HG03175 (cell line): ENCODE measurements around the gene RIMS1.
"Not testable (repeated sequence)": the region's sequence is repeated elsewhere in the genome, so short reads cannot be mapped to it uniquely, and the experiment has no call there.

Source experiments
- ATAC-seq: cut with Tn5 transposase; IDR thresholded peaks from one replicate; pipeline ENCODE4 v1.9.1; 2021; ENCODE audit warnings: mild to moderate bottlenecking, moderate library complexity; ENCODE audit not compliant: unreplicated experiment

RIMS1 gene

DNA sequence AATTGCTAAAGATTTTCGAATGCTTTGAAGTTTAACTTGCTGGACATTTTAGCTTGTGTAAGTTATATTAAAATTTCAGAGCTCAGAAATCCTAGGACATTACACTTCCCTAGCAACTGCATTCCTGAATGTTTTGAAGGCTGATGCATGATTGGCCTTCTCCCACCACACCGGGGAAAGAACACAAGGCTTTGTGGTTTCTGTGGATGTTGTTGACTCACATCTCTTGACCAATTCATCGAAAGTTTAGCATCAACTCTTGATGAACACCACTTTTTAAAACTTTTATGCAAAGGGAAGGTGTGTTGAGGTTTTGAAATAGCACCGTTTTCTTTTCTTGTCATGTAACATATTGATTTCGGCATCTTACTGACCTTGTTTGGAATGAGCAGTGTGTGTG lies 81.1 kb downstream of the RIMS1 start:
- no peak for ATAC-seq

DNA sequence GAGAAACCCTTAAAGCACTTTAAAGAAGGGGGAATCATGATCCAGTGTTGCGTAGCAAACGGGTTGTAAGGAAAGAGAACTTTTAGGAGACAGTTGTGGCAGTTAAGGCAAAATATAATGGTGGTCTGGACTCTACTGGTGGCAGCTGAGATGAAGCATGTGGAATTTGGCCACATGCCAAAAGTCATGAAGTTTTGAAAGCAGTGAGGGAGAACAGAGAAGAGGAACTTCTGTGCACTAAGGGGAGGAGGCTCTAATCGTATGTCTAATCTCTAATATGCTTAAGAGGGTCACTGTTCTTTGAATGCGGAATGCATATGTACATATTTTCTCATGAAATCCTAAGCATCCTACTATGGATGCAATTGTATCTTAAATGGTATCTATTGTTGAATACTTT lies 91.5 kb downstream of the RIMS1 start:
- no peak for ATAC-seq

- no peak for ATAC-seq
These were observed 93.6 kb downstream of the RIMS1 start for GRCh38 chr6:71979911-71980310.

DNA sequence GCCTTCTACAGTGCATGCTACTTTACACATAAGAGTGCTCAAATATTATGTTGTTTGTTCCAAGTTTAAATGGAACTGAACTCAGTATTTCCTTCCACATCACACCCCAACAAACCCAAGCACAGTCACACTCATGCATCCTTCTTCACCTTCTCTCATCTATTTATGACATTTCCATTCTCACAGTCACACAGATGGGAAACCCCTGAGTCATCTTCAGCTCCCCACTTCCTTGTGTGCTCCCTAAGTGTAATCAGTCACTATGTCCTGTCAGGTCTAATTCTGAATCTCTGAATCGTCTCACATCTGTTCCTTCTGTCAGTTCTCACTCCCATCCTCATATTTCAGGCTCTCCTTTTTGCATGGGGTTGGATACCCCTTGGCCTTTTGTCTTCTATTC lies 96.0 kb downstream of the RIMS1 start:
- ATAC-seq: peak; percentile 86

DNA sequence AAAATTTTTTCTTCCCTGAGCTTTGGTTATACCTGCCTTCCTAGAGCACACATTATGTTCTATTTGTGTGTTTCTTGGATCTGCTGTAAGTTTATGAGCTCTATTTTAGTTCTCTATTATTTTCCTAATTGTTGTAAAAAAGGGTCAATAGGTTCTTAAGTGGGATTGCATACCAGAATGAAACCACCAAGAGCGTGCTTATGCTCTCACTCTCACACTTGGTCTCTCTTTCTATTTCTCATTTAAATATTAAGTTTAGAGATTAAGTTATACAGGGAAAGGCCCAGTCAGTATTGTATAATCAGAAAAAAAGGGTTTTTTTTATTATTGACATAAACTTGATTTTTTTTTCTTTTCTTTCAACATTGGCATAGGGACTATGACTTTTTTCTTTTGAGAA lies 96.8 kb downstream of the RIMS1 start:
- ATAC-seq: no peak

DNA sequence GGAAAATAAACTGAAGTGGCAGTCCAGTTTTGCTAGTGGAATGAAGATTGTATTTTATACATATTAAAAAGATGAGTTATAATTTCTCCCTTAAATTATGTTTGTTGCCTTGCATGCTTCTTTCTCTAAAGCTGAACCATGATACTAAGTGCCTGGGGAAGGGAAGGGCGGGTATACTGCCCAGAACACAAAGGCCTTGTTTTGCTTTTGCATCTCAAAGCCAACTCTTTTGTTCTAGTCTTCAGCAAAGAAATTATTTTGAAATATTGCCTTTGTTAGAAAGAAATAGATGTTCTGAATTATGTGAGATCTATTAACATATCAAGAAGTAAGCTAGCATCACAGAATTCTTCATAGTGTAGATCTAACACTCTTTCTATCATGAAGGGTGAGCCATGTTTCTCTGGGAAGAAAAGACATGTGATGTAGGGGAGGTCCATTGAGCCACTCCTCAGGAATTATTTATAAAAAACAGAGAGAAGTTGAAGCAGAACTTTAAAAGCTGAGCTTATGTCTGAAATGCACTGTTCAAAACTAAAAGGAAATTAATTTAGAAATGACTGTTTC lies 108.4 kb downstream of the RIMS1 start:
- no peak for ATAC-seq

DNA sequence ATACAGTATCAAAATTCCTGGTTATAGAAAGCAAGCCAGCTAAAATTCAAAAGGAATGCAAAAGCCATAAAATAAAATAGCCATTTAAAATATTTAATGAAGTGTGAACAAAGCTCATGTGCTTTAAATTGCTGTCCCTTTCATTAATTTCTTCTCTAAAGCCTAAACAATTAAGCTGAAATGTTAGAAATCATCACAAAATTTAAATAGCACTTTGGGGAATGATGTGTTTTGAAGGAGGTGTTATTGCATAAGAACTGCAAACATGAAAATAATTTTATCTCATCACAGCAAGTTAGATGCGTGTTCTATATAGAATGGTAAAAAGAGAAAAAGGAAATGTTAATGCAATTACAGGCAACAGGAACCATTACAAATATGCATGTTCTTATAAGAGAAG lies 111.0 kb downstream of the RIMS1 start:
- ATAC-seq: no peak

- no peak for ATAC-seq
These were observed 116.1 kb downstream of the RIMS1 start for GRCh38 chr6:72002415-72002814.

DNA sequence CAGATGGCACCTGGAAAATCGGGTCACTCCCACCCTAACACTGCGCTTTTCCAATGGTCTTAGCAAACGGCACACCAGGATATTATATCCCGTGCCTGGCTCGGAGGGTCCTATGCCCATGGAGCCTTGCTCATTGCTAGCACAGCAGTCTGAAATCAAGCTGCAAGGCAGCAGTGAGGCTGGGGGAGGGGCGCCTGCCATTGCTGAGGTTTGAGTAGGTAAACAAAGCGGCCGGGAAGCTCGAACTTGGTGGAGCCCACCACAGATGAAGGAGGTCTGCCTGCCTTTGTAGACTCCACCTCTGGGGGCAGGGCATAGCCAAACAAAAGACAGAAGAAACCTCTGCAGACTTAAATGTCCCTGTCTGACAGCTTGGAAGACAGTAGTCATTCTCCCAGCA lies 120.2 kb downstream of the RIMS1 start:
- ATAC-seq: not testable (repeated sequence)

- ATAC-seq: no peak
These were observed 136.5 kb downstream of the RIMS1 start for GRCh38 chr6:72022830-72023229.

DNA sequence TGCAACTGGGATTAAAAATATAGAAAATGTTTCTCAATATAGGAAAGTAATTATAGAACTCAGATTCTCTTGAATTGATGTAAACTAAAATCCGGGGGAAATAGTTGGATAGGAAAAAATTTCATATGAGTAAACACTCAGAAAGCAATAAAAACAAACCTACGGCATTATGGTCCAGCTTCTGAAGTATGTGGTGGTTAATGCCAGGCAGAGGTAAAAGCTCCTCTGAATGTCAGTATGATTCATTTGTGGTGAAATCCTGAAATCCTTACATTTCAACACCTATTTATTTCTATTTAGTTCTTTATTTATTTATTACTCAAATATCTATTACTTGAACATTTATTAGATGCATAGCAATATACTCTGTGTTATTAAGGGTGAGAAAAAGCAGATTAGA lies 145.1 kb downstream of the RIMS1 start:
- ATAC-seq: no peak

DNA sequence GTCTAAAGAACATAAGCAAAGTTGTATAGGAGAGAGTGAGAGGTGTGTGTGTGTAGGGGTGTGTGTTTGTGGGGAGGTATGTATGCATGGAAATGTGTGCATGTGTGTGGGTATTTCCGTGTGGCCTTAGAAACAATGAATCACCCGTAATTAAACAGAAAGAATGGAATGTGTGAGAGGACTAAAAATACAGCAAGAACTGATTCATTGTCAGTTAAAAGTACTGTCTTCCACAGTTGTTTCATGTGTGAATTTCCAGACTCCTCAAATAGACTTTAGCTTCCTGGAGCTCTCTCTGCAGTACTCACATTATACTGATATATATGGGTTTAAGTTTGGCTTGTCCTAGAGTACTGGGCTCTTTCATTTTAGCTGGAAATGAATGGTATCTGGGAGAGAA lies 145.7 kb downstream of the RIMS1 start:
- no peak for ATAC-seq

DNA sequence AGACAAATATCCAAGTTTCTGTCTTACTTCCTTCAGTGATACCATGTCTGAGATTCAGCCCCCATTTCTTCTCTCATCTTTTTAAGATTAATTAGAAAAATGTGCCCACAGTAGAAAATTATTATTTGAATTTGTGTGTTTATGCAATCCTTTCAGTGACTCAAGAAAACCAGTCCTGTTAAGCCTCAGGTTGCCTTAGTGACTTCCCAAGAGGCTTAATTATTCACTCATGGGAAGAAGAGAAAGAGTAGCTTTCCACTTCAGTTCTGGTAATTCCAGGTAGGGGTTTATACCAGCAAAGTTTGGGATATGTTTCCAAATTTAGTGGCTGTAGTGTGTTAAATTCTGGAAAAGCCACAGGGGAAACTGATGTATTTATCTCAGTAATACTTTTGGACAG lies 149.1 kb downstream of the RIMS1 start:
- no peak for ATAC-seq

DNA sequence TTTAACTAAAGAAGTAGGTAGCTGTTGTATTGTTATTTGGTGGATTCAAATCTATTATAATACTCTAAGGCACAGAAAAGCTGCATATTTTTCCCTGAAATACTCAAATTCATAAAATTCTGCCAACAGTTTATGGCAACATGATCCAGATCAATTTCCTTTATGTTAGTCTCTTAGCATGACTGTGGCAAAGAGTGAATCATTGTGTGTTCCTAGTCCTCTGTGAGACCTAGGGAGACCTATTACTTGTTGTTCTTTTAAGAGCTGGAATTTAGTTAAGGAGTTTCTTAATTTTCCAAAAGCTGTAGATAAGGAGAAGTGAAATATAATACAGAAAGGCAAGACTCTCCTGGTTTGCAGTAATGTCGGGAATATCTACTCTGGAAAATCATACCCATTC lies 149.6 kb downstream of the RIMS1 start:
- no peak for ATAC-seq

DNA sequence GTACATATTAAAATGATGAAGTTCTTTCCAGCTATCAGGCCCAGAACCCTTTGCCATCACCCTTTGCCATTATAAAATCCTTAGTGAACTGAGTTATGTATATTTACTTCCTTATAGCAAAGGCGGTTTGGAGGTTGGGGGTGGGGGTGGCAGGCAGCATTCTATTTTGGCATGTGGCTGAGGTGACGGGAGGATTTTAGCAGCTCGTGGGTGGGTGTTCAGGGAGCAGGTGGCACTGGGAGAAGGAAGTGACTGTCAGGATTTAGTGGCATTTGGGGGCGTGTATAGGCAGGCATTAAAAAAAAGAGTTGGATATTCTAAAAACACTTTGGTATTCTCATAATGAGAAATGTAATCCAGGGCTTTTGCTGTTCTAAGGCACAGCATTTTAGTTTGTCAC lies 150.7 kb downstream of the RIMS1 start:
- no peak for ATAC-seq

DNA sequence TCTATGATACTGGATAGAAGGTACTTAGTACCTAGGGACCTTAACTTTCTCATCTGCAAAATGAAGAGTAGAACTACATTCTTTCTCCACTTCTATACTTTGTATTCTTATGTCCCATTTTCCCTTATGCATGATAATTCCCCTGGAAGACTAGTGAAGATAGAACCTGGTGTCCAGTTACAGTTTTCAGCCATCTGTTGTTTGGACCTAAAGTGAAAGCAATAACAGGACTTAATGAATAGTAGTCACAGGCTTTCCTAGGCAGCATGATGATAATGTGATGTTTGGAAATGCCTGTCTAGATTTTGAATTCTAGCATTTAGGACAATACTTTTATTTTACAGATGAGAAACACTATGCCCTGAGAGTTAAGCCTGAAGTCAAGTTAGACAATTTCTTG lies 153.8 kb downstream of the RIMS1 start:
- ATAC-seq: no peak

GRCh38 chr6:72042088-72042487 lies 155.7 kb downstream of the RIMS1 start:
- no peak for ATAC-seq

DNA sequence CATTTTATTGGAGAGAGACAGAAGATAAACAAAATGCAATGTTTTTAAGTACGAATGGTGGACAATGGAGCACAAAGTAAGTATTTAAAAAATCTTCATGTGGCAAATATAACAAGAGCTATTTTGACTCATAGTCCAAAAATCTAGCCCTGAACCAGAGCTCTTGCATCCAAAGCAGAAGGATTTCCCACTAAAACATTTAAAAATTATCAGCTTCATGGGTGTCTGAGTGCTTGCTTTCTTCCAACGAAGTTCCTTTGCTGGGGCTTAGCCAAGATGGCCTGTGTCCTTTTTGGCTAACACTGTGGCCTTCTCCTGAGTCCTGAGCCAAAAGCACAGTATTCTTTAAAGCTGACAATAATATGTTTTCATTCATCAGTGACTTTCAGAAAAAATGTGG lies 161.7 kb downstream of the RIMS1 start:
- no peak for ATAC-seq

GRCh38 chr6:72049376-72049775 lies 163.0 kb downstream of the RIMS1 start:
- no peak for ATAC-seq

- ATAC-seq: no peak
These were observed 174.9 kb downstream of the RIMS1 start for GRCh38 chr6:72061286-72061685.

DNA sequence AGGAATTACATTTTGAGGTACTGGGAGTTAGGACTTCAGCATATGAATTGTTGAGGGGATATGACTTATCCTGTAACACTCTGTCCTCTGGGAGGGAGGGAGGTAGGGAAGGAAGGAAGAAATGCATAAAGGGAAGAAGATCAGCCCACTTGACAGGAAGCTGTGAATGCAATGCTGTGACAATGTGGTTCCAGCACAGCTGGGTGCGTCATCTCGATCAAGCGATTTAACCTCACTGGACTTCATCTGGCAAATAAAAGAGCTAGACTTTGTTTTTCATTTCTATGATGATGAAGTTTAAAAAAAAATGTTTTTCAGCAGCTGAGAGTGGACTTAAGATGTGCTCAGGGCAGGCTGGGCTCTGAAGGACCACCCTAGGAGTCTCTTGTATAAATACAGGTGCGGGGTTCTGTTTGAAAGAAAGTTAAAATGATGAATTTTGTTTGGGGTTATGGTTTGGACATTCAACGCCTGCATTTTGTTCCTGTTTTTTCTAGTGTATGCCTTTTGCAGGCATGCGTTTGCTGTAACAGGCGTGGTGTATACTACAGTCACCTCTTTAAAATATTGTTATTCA lies 178.1 kb downstream of the RIMS1 start:
- no peak for ATAC-seq

DNA sequence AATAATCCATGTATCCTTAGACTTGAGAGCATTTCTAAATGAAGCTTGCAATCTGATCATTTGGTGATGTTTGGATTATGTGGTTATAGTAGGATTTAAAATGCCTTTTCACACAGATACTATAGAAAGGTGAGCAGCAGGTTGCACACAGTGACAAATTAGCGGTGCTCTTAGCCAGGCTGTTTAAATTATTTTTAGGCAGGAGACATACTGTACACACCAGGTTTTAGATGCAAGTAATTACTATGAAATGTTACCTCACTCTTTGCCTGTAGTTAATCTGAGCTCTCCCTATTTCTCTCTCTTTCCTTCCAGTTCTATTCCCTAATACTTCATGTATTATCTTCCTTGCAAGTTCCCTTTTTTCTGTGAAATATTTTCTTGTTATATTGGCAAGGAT lies 191.7 kb downstream of the RIMS1 start:
- ATAC-seq: no peak

GRCh38 chr6:72080260-72080941 lies 194.1 kb downstream of the RIMS1 start:
- no peak for ATAC-seq
